ENCODE results near the gene SECISBP2L. TPM values are rescaled to one million over a fixed set of nuclear protein-coding genes. Genes with fewer than 3 reads are reported as not detected.

The SECISBP2L gene
- total and polyA plus RNA-seq, 2 donors (not counting 3 experiments of a cell fraction or from before 2014, with no cell fraction given), result 23.1 to 52.3 TPM

DNA sequence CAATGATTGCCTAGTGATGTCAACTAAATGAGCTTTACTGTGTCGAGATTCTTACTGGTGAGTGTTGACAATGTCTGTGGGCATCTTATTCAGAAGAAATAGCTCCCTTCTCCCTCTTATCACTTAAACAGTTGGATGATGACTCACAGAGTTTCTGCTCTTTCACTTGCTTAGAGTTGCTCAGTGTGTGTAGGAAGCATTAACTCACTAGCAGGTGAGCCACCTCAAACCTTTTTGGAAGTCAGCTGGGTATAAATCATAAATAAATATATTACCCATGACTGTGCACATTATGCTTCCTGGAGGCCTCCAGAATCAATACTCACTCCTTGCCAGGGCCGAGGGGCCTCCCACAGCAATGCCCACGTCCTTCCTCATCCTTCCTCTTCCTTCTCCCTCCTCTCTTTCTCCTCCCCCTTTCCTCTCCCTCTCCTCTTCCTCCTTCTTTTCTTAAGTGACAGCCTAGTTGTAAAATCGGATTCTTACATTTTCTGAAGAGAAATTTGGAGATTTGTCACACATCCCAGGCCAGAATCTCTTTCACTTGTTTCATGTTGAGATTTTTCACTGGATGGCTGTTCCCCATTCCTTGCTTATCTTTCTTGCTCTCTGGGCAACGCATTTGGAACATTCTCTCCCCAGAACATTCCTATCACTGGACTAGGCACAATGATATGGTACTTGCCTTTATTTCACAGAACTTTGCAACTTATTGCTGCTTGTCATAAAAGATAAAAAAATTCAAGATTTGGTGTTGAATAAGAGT, 100.0 kb downstream of the SECISBP2L start:
- H2AFZ ChIP-seq (ENCODE audit: low read depth, low read length), result no peak overlapping the region
- CTCF ChIA-PET, result interaction anchor here (0.9 to 3.1 kb wide), 6 partner anchors 13 to 200 kb away, joined by 4 to 11 read pairs (median 6); partner anchors contain the start of gene SHC4

GRCh38 chr15:48945386-48945785, 100.9 kb downstream of the SECISBP2L start:
- Histone ChIP-seq H3K36me3 (ENCODE audit: control insufficient read depth in 2 of 2, extremely low read depth in 1 of 2, insufficient read depth in 2 of 2, low read length in 2 of 2) (no peaks in the 10 kb centered on the region), H3K9me1 (replicated peaks; ENCODE audit: control insufficient read depth, extremely low read depth, insufficient read depth, low read length) (no peaks in the 10 kb centered on the region), H3K9me3 (replicated peaks; ENCODE audit: control insufficient read depth, insufficient read depth, low read length) (no peaks in the 10 kb centered on the region), H4K20me1 (replicated peaks; ENCODE audit: control insufficient read depth, extremely low read depth, insufficient read depth, low read length) (no peaks in the 10 kb centered on the region), H3K79me2 (ENCODE audit: control insufficient read depth, insufficient read depth, low read length) (no peaks in the 10 kb centered on the region), H2AFZ (ENCODE audit: low read depth, low read length) (no peak overlapping the region), H3K4me2 (ENCODE audit: insufficient read depth, low read length) (no peak overlapping the region), H3K27ac (ENCODE audit: insufficient read depth, low read depth, low read length) (no peak overlapping the region), H3K4me1 (ENCODE audit: control insufficient read depth, extremely low read depth, insufficient read depth, low read length) (peaks cover 7% of the 10 kb centered on the region), H3K4me3 (replicated peaks in 1 of 3; ENCODE audit: insufficient read depth in 1 of 3, low read depth in 1 of 3, low read length in 3 of 3) (no peak overlapping the region), H3K27me3 (ENCODE audit: control insufficient read depth in 2 of 2, insufficient read depth in 2 of 2, low read length in 2 of 2) (peaks cover 0 to 2% of the 10 kb centered on the region in 2 experiments), H3K9ac (replicated peaks; ENCODE audit: extremely low read depth, insufficient read depth, low read length) (no peak overlapping the region)
- no peak for TF ChIP-seq MYC (IDR thresholded peaks at IDR 0.05; ENCODE audit: low read depth, low read length)
- TF ChIP-seq GATA2 (IDR thresholded peaks at IDR 0.05; ENCODE audit: insufficient read depth, insufficient read length, low read depth, low read length), result no peak
- TF ChIP-seq, protein P1, sequence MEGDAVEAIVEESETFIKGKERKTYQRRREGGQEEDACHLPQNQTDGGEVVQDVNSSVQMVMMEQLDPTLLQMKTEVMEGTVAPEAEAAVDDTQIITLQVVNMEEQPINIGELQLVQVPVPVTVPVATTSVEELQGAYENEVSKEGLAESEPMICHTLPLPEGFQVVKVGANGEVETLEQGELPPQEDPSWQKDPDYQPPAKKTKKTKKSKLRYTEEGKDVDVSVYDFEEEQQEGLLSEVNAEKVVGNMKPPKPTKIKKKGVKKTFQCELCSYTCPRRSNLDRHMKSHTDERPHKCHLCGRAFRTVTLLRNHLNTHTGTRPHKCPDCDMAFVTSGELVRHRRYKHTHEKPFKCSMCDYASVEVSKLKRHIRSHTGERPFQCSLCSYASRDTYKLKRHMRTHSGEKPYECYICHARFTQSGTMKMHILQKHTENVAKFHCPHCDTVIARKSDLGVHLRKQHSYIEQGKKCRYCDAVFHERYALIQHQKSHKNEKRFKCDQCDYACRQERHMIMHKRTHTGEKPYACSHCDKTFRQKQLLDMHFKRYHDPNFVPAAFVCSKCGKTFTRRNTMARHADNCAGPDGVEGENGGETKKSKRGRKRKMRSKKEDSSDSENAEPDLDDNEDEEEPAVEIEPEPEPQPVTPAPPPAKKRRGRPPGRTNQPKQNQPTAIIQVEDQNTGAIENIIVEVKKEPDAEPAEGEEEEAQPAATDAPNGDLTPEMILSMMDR (IDR thresholded peaks at IDR 0.05; ENCODE audit: extremely low read depth in 1 of 2, insufficient read depth in 1 of 2, low read depth in 1 of 2, low read length in 2 of 2), result no peak
- no peak for TF ChIP-seq FOS (IDR thresholded peaks at IDR 0.05; ENCODE audit: borderline replicate concordance, insufficient read depth, low read length)
- no peak for TF ChIP-seq JUN (IDR thresholded peaks at IDR 0.05; ENCODE audit: borderline replicate concordance, insufficient read depth, insufficient read length, low read depth)
- no peak for TF ChIP-seq POLR2A (IDR thresholded peaks at IDR 0.05; ENCODE audit: low read depth, low read length)
- no peak for TF ChIP-seq EZH2 (IDR thresholded peaks at IDR 0.05; ENCODE audit: borderline replicate concordance, low read depth, low read length, severe bottlenecking)
- TF ChIP-seq, protein P2, sequence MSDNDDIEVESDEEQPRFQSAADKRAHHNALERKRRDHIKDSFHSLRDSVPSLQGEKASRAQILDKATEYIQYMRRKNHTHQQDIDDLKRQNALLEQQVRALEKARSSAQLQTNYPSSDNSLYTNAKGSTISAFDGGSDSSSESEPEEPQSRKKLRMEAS (IDR thresholded peaks at IDR 0.05; ENCODE audit: insufficient read depth, insufficient read length), result no peak
- no peak for TF ChIP-seq POLR2AphosphoS5 (IDR thresholded peaks at IDR 0.05; ENCODE audit: insufficient read depth, low read depth, low read length)
- dilution Hi-C loops (cut with MboI; ENCODE audit: extremely low pct_ligation_motif_present, low sequenced_read_pairs), result no loop called here
- BruUV-seq (replicated peaks), result no TSS peak
- CTCF ChIA-PET, result interaction anchor here (0.9 to 3.1 kb wide), 6 partner anchors 16 to 201 kb away, joined by 4 to 11 read pairs (median 6); partner anchors contain the start of gene SHC4
- intact Hi-C loops (cut with micrococcal nuclease), result no loop called here
- DNase-seq (ENCODE audit: low read depth, low spot score) (peak; percentile 2), FAIRE-seq (no peak)
- POLR2A ChIA-PET, result no interaction called here

More for the DNA sequence above, 100.0 kb downstream of the SECISBP2L start:
- H3K79me2 ChIP-seq (ENCODE audit: control insufficient read depth, insufficient read depth, low read length), result no peaks in the 10 kb centered on the region
- BruUV-seq (replicated peaks), result no TSS peak
- intact Hi-C loops (cut with micrococcal nuclease) (no loop called here), dilution Hi-C loops (cut with MboI; ENCODE audit: extremely low pct_ligation_motif_present, low sequenced_read_pairs) (no loop called here)
- TF ChIP-seq GATA2 (IDR thresholded peaks at IDR 0.05; ENCODE audit: insufficient read depth, insufficient read length, low read depth, low read length), result no peak
- no peak for TF ChIP-seq MYC (IDR thresholded peaks at IDR 0.05; ENCODE audit: low read depth, low read length)
- no peak for TF ChIP-seq JUN (IDR thresholded peaks at IDR 0.05; ENCODE audit: borderline replicate concordance, insufficient read depth, insufficient read length, low read depth)
- TF ChIP-seq, protein P2 (IDR thresholded peaks at IDR 0.05; ENCODE audit: insufficient read depth, insufficient read length), result no peak
- TF ChIP-seq FOS (IDR thresholded peaks at IDR 0.05; ENCODE audit: borderline replicate concordance, insufficient read depth, low read length), result peak; percentile 65
- H3K27ac ChIP-seq (ENCODE audit: insufficient read depth, low read depth, low read length), result no peak overlapping the region
- no peaks in the 10 kb centered on the region for H3K9me1 ChIP-seq (replicated peaks; ENCODE audit: control insufficient read depth, extremely low read depth, insufficient read depth, low read length)
- POLR2A ChIA-PET, result no interaction called here
- H3K4me2 ChIP-seq (ENCODE audit: insufficient read depth, low read length), result no peak overlapping the region
- DNase-seq (ENCODE audit: low read depth, low spot score), result peak; percentile 8
- FAIRE-seq, result peak; percentile 62
- H3K36me3 ChIP-seq (ENCODE audit: control insufficient read depth in 2 of 2, extremely low read depth in 1 of 2, insufficient read depth in 2 of 2, low read length in 2 of 2), result no peaks in the 10 kb centered on the region
- peaks cover 2% of the 10 kb centered on the region in 2 experiments for H3K27me3 ChIP-seq (ENCODE audit: control insufficient read depth in 2 of 2, insufficient read depth in 2 of 2, low read length in 2 of 2)
- H4K20me1 ChIP-seq (replicated peaks; ENCODE audit: control insufficient read depth, extremely low read depth, insufficient read depth, low read length), result no peaks in the 10 kb centered on the region
- H3K4me1 ChIP-seq (ENCODE audit: control insufficient read depth, extremely low read depth, insufficient read depth, low read length), result peaks cover 7% of the 10 kb centered on the region
- H3K4me3 ChIP-seq (replicated peaks in 1 of 3; ENCODE audit: insufficient read depth in 1 of 3, low read depth in 1 of 3, low read length in 3 of 3), result no peak overlapping the region
- no peak overlapping the region for H3K9ac ChIP-seq (replicated peaks; ENCODE audit: extremely low read depth, insufficient read depth, low read length)
- H3K9me3 ChIP-seq (replicated peaks; ENCODE audit: control insufficient read depth, insufficient read depth, low read length), result no peaks in the 10 kb centered on the region

Data from endothelial cell of umbilical vein (primary cell).